SKM-1 treated with dmso at 0.1 percent for 144 hours (cell line): ENCODE data around the gene PNRC1.
"Not testable (repeated sequence)": the region's sequence is repeated elsewhere in the genome, so short reads cannot be mapped to it uniquely, and the experiment has no call there.

Source experiments
- DNase-seq: peaks from one replicate; lab custom pipeline; 2025; ENCODE audit not compliant: unreplicated experiment; lab: John Stamatoyannopoulos, UW

PNRC1 gene

GRCh38 chr6:89058627-89059026 lies 21.9 kb upstream of the PNRC1 start:
- no peak for DNase-seq

- DNase-seq = no peak
Observed at GRCh38 chr6:89059227-89059626, 21.3 kb upstream of the PNRC1 start.

- DNase-seq = no peak
Observed at GRCh38 chr6:89063881-89064280, 16.7 kb upstream of the PNRC1 start.

GRCh38 chr6:89064931-89065330 lies 15.6 kb upstream of the PNRC1 start:
- DNase-seq = not testable (repeated sequence)

- DNase-seq = not testable (repeated sequence)
Observed at GRCh38 chr6:89066121-89066520, 14.4 kb upstream of the PNRC1 start.

- DNase-seq = peak; percentile 45
Observed at GRCh38 chr6:89066940-89067646, 13.5 kb upstream of the PNRC1 start.

- no peak for DNase-seq
Observed at GRCh38 chr6:89067796-89068195, 12.8 kb upstream of the PNRC1 start.

- DNase-seq = no peak
Observed at GRCh38 chr6:89068695-89069094, 11.9 kb upstream of the PNRC1 start.

- DNase-seq = no peak
Observed at GRCh38 chr6:89069536-89070163, 10.9 kb upstream of the PNRC1 start.

GRCh38 chr6:89071036-89071435 lies 9.5 kb upstream of the PNRC1 start:
- DNase-seq = no peak

GRCh38 chr6:89073014-89073620 lies 7.4 kb upstream of the PNRC1 start:
- peak; percentile 98 for DNase-seq

- no peak for DNase-seq
Observed at GRCh38 chr6:89073840-89074239, 6.7 kb upstream of the PNRC1 start.

GRCh38 chr6:89079511-89080234 lies 878 bp upstream of the PNRC1 start:
- peak; percentile 18 for DNase-seq

- DNase-seq = peak; percentile 14
Observed at GRCh38 chr6:89081129-89081422, 525 bp downstream of the PNRC1 start.

GRCh38 chr6:89081423-89082322 lies 1.1 kb downstream of the PNRC1 start:
- peak; percentile 93 for DNase-seq

- no peak for DNase-seq
Observed at GRCh38 chr6:89082486-89082891, 1.9 kb downstream of the PNRC1 start.

GRCh38 chr6:89084542-89084941 lies 4.0 kb downstream of the PNRC1 start:
- DNase-seq = no peak

- DNase-seq = no peak
Observed at GRCh38 chr6:89084954-89085353, 4.4 kb downstream of the PNRC1 start.

- no peak for DNase-seq
Observed at GRCh38 chr6:89085409-89086205, 5.1 kb downstream of the PNRC1 start.

GRCh38 chr6:89087881-89088280 lies 7.3 kb downstream of the PNRC1 start:
- peak; percentile 34 for DNase-seq
